ENCODE measurements around the gene FOXO6.
A peak's percentile ranks its signal among the peaks of the same experiment; 100 is the strongest.

FOXO6 gene

DNA sequence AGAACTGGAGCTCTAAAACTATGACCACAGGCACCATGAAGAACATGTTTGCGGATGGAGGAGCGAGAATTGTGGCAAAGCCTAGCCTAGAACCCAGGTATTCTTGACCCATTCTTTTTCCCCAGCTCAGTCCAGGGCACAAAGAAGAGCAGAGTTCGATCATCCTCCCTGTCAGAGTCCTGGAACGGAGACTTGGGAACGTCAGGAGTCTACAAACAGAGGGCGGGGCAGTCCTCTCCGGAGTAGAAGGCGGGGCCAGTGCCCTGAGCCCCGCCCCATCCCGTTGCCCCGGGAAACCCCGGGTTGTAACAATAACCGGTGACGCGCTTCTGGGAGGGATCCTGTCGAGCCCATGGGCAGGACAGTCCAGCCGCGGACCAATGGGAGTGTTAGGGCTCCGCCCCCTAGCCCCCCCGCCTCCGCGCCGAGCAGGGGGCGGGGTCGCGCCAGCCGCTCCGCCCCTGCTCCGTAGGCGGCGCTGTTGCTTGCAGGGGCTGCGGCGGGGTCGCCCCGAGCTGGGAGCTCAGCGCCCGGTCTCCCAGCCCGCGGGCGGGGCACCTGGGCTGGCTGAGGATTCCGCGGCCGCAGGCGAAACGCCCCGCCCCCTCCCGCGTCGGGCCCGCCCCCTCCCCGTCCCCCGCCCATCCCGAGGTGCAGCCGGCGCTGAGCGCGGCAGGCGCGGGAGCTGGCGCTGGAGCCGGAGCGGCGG lies at the start of gene FOXO6:
Gene FOXO6 (plus strand): TSS at position 649 of the 709 bp plus-strand sequence.
- DNase-seq, result peak; percentile 98

DNA sequence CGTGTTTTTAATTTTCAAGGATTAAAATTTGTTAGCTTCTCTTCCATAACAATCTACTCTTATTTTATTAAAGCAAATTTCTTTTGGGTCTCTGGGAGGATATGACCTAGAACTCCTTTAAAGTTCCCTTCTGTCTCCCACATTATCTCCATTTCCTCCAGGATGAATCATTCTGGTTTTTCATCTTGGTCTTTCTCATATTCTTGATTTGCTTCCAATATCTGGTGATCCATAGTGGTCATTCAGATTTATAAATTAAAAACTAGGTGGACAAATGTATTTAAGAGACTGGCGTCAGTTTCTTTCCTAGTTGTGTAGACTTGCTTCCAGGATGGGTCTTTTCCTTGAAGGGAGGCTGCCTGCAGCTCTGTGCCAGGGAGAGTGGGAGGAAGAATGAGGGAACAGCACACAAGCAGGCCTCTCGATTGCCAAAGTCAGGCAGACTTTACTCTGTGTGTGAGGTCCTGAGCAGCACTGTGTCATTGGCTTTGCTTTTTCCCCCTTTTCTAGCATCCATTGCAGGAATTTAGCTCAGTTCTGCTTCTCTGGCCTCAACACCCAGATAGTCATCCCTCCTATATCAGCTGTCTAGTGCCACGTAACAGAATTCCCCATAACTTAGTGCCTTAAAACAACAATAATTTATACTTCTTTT lies 48.1 kb upstream of the FOXO6 start:
- DNase-seq, result no peak

GRCh38 chr1:41313661-41314131 lies 47.5 kb upstream of the FOXO6 start:
- DNase-seq, result no peak

- DNase-seq, result no peak
Observed at GRCh38 chr1:41314376-41315145, 46.7 kb upstream of the FOXO6 start.

DNA sequence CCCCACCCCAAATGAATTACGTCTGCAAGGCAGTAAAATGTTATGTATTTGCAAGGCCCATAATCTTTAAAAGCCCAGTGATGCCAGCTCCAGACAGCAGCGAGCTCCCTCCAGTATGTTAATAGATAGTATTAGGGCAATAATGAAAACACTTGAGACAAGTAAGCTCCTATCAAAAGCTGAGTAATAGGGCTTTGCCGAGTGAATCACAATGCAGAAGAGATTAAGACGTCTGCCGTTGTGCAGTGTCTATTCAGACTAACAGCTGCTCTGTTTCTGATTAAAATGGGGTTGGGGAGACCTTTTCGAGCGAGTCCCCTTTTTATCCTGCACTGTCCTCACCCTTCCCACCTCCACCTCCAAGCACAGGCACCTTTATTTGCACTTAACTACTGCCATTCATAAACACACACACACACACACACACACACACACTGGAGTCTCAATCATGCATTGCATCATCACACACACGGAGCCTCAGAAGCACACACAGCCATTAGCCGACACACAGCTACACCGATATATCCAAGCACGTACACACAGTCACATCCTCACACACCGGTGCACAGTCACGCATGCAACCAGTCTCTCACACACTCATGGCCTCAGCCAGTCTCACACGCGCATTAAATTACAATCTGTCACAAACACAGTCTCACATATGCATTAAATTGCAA lies 46.0 kb upstream of the FOXO6 start:
- peak; percentile 80 for DNase-seq

DNA sequence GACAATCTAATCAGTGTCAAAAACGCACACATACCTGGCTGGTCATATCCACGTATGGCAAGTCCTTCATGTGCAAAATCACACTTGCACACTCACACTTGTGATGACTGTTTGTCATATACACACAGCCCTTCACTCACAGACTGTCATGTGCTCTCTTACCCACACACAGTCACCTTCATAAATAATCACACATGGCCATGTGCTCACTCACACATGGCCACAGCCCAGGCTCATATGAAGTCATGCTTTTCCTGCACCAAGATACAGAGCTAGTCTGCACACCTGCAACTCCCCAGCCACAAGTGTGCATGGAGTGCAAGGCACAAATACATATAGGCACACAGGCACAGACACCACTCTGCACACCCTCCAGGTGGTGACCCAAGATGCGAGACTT lies 45.4 kb upstream of the FOXO6 start:
- no peak for DNase-seq

DNA sequence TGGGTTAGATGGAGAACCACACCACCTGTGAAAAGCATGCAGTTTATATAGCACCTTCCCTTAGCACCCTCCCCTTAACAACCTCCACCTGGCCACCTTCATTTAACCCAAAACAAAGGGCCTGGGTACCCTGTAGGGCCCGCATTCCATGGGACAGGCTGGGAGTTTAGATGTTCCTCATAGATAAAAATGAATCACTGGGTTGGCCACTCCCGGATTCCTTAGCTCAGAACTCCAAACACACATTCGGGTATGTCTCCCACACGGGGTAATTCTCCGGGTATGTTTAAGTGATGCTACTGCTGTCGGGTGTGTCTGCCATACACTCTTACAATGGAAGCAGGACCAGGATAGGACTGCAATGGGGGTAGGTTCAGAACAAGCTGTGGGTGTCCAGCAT lies 43.9 kb upstream of the FOXO6 start:
- DNase-seq, result no peak

DNA sequence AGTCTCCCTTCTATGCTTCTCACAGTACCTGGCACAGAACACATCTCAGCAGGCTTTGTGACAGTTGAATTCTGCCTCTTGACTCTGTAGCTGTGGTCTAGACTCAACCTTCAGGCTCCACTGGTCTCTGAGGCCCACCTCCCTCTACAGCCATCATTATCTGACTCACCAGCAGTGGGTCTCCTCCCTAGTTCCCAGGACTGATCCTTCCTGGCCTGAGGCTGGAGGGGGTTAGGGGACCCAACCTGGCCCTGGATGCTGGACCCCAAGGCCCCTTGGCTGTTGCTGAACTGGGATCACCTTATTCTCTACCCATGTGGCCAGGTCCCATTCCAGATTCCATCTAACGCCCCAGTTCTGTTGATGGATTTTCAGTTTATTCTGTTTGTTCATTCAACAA lies 43.1 kb upstream of the FOXO6 start:
- DNase-seq, result no peak

DNA sequence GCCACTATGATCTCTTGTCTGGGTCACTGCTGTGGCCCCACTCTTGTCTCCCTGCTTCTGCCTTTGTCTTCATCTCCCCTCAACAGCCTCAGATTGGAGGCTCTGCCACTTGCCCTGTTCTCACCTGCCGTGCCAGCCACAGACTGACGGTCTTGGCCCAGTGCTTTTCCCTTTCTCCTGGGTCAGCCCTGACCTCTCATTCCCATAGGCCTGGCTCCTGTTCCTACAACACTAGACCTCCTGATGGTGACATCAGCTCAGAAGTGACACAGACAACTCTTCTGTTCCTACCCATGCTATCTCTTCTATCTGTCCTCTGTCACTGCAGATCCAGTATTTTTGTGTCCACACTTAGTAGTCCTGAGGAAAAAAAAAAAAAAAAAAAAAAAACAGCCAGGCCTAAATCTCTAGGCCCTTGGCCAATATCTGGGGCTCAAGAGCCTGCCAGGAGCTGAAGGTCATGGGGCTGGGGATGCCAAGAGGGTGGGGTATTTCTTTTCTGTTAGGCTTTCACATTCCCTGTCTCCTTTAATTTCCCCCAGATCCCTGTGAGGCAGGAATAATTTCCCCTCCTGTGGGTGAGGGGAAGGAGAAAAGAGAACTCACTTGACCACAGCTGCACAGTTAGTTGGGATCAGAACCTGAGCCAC lies 42.0 kb upstream of the FOXO6 start:
- no peak for DNase-seq

DNA sequence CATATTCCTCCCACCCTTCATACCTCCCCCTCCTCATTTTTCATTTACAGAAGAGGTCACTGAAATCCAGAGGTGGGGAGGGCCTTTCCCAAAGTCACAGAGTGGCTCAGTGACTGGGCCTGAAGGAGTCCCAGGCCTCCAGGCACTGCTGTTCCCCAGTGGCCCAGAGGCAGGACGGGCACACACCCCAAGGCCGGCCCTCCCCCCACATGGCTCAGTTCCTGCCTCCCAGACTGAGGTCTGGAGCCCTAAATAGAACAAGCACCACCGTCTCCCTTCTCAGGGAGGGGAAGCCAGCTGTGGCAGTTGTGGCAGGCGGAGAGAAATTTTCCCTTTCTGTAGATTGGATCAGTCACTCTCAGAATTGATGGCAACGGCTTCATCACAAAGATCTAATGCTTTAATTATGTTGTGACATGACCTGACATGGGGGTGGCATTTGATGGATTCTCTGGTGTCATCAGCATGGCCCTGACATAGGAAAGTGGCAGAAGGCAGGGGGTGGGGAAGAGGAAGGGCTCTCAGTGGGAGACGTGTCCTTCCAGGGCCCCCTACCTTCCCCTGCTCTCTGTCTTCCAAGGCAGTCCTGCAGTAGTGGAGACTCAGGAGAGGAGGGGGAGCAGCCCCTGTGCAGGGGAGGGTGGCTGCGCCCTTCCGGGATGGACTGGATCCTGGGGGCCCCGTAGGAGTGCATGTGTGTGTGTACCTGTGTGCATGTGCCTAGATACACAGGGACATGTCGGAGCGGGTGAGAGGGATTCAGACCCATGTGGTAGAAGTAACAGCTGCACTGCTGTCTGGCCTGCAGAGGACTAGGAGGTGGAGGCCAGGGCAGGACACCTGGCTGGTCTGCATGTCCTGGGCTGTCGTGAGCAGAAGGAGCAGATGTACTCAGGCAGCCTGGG lies 41.2 kb upstream of the FOXO6 start:
- DNase-seq, result no peak

DNA sequence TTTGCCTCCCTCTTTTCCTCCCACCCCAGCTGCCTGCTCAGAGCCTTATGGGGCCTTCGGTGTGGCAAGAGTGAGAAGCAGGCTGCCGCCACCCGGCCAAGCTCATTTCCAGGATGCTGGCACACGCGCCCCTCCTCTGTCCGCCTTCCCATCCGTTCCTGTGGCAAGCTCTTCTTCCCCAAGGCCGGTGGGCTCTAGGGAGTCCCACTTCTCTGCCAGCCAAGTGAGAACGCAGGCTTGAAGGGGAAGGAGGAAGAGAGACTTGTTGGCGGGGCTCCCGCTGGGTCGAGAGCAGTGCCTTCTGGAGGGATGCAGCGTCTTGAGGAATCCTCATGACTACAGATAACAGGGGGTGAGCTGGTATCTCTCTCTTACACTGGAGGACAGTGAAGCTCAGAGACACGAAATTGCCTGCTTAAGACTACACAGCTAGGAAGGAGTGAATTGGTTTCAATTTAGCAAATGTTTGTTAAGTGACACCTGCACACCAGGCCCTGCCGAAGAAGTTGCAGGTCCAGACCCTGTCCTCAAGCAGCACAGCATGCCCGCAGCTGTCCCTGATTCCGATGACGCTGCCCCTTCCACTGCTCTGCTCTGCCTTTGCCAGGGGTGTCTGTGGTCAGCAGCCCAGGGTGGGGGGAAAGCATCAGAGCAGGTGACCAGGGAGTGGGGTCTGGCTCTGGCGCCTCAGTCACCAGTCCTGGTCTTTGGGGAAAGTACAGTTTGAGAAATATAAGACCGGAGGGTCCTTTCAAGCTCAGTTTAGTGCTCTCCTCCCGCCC lies 40.1 kb upstream of the FOXO6 start:
- no peak for DNase-seq

- DNase-seq, result no peak
Observed at GRCh38 chr1:41322101-41322661, 39.1 kb upstream of the FOXO6 start.

GRCh38 chr1:41322835-41323234 lies 38.4 kb upstream of the FOXO6 start:
- DNase-seq, result no peak

DNA sequence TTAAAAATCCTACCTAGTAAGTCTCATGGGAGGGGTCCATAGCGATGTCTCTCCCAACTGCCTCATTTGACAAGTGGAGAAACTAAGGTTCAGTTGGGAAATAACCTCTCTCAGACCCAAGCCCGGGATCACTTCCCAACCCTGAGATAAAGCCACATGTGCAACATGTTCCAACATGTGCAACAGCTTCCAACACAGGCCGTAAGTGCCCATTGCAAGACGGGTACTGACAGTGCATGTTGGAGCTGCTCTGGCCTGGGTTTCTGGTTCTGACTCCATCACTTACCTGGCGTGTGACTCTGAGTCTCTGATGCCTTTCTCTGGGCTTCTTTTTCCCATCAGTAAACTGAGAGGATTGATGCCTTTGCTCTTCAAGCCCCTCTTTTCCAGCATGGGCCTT lies 38.0 kb upstream of the FOXO6 start:
- DNase-seq, result no peak

GRCh38 chr1:41325801-41326200 lies 35.4 kb upstream of the FOXO6 start:
- no peak for DNase-seq

- no peak for DNase-seq
Observed at GRCh38 chr1:41327383-41327999, 33.7 kb upstream of the FOXO6 start.

DNA sequence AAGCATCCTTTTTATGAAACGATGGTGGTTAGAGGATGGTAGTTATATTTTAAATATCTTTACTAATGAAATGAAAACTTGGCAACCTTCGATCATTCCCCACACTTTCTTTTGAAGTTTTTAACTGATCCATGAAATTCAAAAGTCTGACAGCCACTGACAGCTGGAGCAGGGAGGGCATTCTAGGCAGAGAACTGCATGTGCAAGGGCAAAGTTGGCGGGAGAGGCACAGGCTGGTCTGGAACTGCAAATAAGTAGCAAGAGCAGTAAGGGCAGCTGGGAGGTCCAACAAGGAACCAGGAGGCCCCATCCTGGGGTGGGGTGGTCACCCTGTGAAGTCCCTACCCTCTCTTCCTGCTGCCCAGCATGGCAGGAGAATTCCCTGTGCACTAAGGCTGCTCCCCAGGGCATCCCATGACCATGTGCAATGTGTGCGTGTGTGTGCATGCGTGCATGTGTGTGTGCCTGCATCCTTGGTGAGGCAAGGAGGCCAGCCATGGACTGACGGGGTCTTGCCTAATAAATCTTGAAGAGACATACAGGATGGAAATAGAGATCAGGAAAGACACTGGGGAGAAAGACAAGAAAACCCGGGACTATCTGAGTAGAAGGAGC lies 33.1 kb upstream of the FOXO6 start:
- DNase-seq, result no peak

GRCh38 chr1:41328780-41329640 lies 32.2 kb upstream of the FOXO6 start:
- DNase-seq, result no peak

Measured in NCI-H2227 treated with DMSO at 0.1 percent for 48 hours (cell line).